ENCODE measurements around the gene PCNA. TPM values are rescaled to one million over a fixed set of nuclear protein-coding genes. Genes with fewer than 3 reads are reported as not detected.

The PCNA gene
- polyA plus RNA-seq, 1 donor (not counting 4 experiments of a cell fraction or from before 2014, with no cell fraction given) = 130 TPM

- dilution Hi-C loops (cut with MboI; ENCODE audit: extremely low pct_ligation_motif_present, low sequenced_read_pairs) = no loop called here
- peaks cover 12% of the 10 kb centered on the region for H3K4me1 ChIP-seq (ENCODE audit: control insufficient read depth, extremely low read depth, insufficient read depth, low read length)
- H3K36me3 ChIP-seq (ENCODE audit: control insufficient read depth in 2 of 2, extremely low read depth in 1 of 2, insufficient read depth in 2 of 2, low read length in 2 of 2) = peaks cover 3% of the 10 kb centered on the region in 2 experiments
- H3K4me2 ChIP-seq (ENCODE audit: control insufficient read depth, extremely low read depth, insufficient read depth, low read depth, low read length) = no peak overlapping the region
- no peaks in the 10 kb centered on the region for H3K9me3 ChIP-seq (ENCODE audit: control insufficient read depth, low read depth, low read length)
- H3K9me1 ChIP-seq (ENCODE audit: control insufficient read depth, extremely low read depth, insufficient read depth, low read length) = peaks cover 4% of the 10 kb centered on the region
- no peak for FAIRE-seq
- H4K20me1 ChIP-seq (ENCODE audit: control insufficient read depth, extremely low read depth, insufficient read depth, low read length) = no peaks in the 10 kb centered on the region
- H3K9ac ChIP-seq (ENCODE audit: control insufficient read depth, extremely low read depth, insufficient read depth, low read length) = no peak overlapping the region
- no peak overlapping the region for H2AFZ ChIP-seq (ENCODE audit: control insufficient read depth, low read length)
- DNase-seq (ENCODE audit: low read depth, low spot score) = no peak
- no peak for TF ChIP-seq CTCF (optimal IDR thresholded peaks at IDR 0.05 in 1 of 3, IDR thresholded peaks at IDR 0.05 in 1 of 3, conservative IDR thresholded peaks at IDR 0.05 in 1 of 3; ENCODE audit: extremely low read depth in 1 of 3, insufficient read depth in 2 of 3, low read length in 3 of 3)
- H3K79me2 ChIP-seq (ENCODE audit: control insufficient read depth, insufficient read depth, low read length) = peaks cover 60% of the 10 kb centered on the region
- H3K4me3 ChIP-seq (ENCODE audit: control insufficient read depth in 2 of 3, extremely low read depth in 1 of 3, insufficient read depth in 2 of 3, low read depth in 1 of 3, low read length in 3 of 3) = no peak overlapping the region
- H3K27me3 ChIP-seq (ENCODE audit: control insufficient read depth, extremely low read depth, insufficient read depth, low read length) = no peaks in the 10 kb centered on the region
- H3K27ac ChIP-seq (ENCODE audit: control insufficient read depth, insufficient read depth, low read length) = no peak overlapping the region
Observed at GRCh38 chr20:5164645-5165625, 45.2 kb upstream of the PCNA start.

- Histone ChIP-seq H3K9me1 (ENCODE audit: control insufficient read depth, extremely low read depth, insufficient read depth, low read length) (peaks cover 2% of the 10 kb centered on the region), H3K27ac (ENCODE audit: control insufficient read depth, insufficient read depth, low read length) (no peak overlapping the region), H3K27me3 (ENCODE audit: control insufficient read depth, extremely low read depth, insufficient read depth, low read length) (no peaks in the 10 kb centered on the region), H3K9ac (ENCODE audit: control insufficient read depth, extremely low read depth, insufficient read depth, low read length) (no peak overlapping the region), H3K4me3 (ENCODE audit: control insufficient read depth in 2 of 3, extremely low read depth in 1 of 3, insufficient read depth in 2 of 3, low read depth in 1 of 3, low read length in 3 of 3) (no peak overlapping the region), H3K4me2 (ENCODE audit: control insufficient read depth, extremely low read depth, insufficient read depth, low read depth, low read length) (no peak overlapping the region), H2AFZ (ENCODE audit: control insufficient read depth, low read length) (no peak overlapping the region), H3K9me3 (ENCODE audit: control insufficient read depth, low read depth, low read length) (no peaks in the 10 kb centered on the region), H3K36me3 (ENCODE audit: control insufficient read depth in 2 of 2, extremely low read depth in 1 of 2, insufficient read depth in 2 of 2, low read length in 2 of 2) (no peaks in the 10 kb centered on the region), H4K20me1 (ENCODE audit: control insufficient read depth, extremely low read depth, insufficient read depth, low read length) (no peaks in the 10 kb centered on the region), H3K79me2 (ENCODE audit: control insufficient read depth, insufficient read depth, low read length) (peaks cover 61% of the 10 kb centered on the region), H3K4me1 (ENCODE audit: control insufficient read depth, extremely low read depth, insufficient read depth, low read length) (peaks cover 3% of the 10 kb centered on the region)
- TF ChIP-seq CTCF (optimal IDR thresholded peaks at IDR 0.05 in 1 of 3, IDR thresholded peaks at IDR 0.05 in 1 of 3, conservative IDR thresholded peaks at IDR 0.05 in 1 of 3; ENCODE audit: extremely low read depth in 1 of 3, insufficient read depth in 2 of 3, low read length in 3 of 3) (no peak), EZH2 (IDR thresholded peaks at IDR 0.05; ENCODE audit: low read length) (no peak)
- dilution Hi-C loops (cut with MboI; ENCODE audit: extremely low pct_ligation_motif_present, low sequenced_read_pairs) = no loop called here
- FAIRE-seq = no peak
- DNase-seq (ENCODE audit: low read depth, low spot score) = no peak
Observed at GRCh38 chr20:5161536-5162164, 41.9 kb upstream of the PCNA start.

Measured in keratinocyte (primary cell).